HG03066 (cell line): ENCODE results near the gene AP1M1.

Source experiments
- ATAC-seq: cut with Tn5 transposase; IDR thresholded peaks from one replicate; pipeline ENCODE4 v1.9.1; 2021; ENCODE audit warnings: low read depth; ENCODE audit not compliant: unreplicated experiment

AP1M1 gene

DNA sequence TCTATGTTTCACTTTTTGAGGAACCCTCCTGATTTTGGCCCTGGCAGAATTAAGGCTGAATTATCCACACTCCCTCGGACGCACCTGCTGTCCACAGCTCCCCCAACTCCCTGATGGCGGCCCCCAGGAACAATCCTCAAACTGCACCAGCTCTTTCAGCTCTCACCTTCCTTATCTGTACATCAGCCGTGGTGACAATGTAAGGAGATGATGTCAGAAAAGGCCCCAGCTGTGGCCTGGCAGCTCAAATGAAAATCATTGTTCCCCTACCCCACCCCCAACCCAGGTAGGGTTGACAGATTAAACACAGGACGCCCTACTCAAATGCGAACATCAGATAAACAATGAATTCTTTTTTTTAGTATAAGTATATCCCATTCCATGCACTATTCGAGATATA, 91.9 kb downstream of the AP1M1 start:
- no peak for ATAC-seq

DNA sequence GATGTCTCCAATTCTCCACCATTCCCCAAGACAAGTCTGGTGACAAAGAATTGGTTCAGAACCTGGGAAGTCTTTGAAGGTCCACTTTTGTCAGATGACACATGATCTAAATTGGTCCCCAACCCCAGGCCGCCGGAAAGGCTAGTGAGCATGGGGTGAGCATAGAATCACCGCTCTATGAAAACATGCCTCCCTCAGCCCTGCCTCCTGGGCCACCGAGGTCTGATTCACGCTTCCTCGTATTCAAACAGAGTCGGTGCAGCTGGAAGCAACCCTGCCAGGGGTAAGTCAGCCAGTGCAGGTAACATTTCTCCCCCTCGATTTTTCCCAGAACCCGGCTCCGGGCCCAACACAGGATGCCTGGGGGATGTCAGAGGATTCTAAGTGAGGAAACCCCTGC, 93.0 kb downstream of the AP1M1 start:
- no peak for ATAC-seq

DNA sequence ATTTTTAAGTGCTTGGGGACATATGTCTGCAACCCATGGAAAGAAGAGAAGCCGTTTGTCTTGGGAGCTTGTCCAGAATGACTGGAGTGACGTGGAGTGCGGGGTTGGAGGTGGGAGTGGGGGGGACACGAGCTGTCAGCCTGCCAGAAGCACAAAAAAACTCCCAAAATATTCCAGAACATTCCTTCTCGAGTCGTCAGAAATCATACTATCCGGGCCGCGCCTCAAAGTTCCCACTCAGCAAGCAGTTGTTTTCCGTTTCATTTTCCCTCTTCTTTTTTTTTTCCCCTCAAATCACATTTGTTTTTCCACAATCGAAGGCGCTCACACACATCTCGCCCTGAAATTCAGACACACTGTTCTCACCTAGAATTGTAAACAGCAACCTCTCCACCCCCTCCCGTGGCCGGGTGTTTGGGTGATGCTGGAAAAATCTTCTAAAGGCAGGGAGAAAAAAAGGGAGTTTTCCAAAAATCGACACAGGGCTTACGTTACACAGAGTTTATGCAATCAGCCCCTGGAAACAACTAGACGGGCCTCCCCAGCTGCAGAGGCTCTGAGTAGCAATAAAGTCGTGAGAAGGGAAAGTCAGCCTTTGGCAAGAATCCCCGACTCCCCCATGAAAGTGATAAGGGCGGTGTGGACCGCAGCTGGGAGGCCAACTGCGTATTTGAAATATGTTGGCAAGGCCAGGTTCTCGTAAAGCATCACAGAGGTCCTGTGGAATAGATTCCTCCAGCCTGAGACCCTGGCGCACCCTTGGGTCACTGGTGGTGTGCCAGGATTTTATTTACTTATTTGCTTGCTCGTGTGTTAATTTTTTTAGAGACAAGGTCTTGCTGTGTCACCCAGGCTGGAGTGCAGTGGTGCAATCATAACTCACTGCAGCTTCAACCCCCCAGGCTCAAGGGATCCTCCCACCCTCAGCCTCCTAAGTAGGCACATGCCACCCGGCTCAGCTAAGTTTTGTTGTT, 95.7 kb downstream of the AP1M1 start:
- ATAC-seq, result no peak

DNA sequence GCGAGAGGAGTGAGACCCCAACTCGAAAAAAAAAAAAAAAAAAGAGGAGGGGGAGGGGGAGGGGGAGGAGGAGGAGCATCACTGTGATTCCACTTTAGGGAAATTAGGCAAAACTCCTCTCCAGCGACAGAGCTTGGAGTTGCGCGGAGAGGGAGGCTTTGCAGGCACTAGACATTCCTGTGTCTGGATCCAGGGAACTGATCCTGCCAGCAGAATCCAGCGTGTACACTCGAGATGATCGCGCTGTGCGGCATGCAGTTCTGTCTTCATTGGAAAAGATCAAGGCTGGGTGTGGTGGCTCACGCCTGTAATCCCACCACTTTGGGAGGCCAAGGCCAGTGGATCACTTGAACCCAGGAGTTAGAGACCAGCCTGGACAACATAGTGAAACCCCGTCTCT, 97.3 kb downstream of the AP1M1 start:
- ATAC-seq, result no peak
